ENCODE measurements around the gene YBX2.

YBX2 gene

GRCh38 chr17:7243453-7243729 lies 51.0 kb downstream of the YBX2 start:
- DNase-seq (ENCODE audit: low read depth): no peak

GRCh38 chr17:7242717-7243452 lies 51.6 kb downstream of the YBX2 start:
- DNase-seq (ENCODE audit: low read depth): peak; percentile 96

- DNase-seq (ENCODE audit: low read depth): peak; percentile 89
These were observed 52.4 kb downstream of the YBX2 start, which contains the start of gene GABARAP for GRCh38 chr17:7241783-7242716. TSS of gene GABARAP (minus strand) at chr17:7242449. CDS start at chr17:7242330, 119 bp downstream.

GRCh38 chr17:7241090-7241733 lies 53.2 kb downstream of the YBX2 start:
- no peak for DNase-seq (ENCODE audit: low read depth)

- no peak for DNase-seq (ENCODE audit: low read depth)
These were observed 54.1 kb downstream of the YBX2 start for GRCh38 chr17:7240375-7240774.

GRCh38 chr17:7239091-7240027 lies 55.1 kb downstream of the YBX2 start, which contains the start of gene PHF23:
TSS of gene PHF23 (minus strand) at chr17:7239457. CDS start at chr17:7239279, 178 bp downstream.
- peak; percentile 99 for DNase-seq (ENCODE audit: low read depth)

- DNase-seq (ENCODE audit: low read depth): peak; percentile 55
These were observed 55.9 kb downstream of the YBX2 start for GRCh38 chr17:7238420-7239090.

Data from iris pigment epithelial cell (primary cell).